SU-DHL-6 (cell line): ENCODE measurements around the gene CCL7.

Experiments
- H2AFZ ChIP-seq: fragments of 200-600 bp; sonication (generic); 2 replicates; pipeline ENCODE4 v1.6.1; 2014; ENCODE audit warnings: low read depth, mild to moderate bottlenecking, moderate library complexity, mixed read lengths, antibody characterized with exemption, low read length; ENCODE audit not compliant: severe bottlenecking
- H3F3A ChIP-seq: fragments of 200-600 bp; shearing (Covaris generic); 2 replicates; pipeline ENCODE4 v1.6.0; 2016; ENCODE audit warnings: antibody characterized with exemption, mild to moderate bottlenecking; ENCODE audit not compliant: insufficient read depth
- H3K27ac ChIP-seq: fragments of 200-600 bp; sonication (generic); 2 replicates; pipeline ENCODE4 v1.5.1; 2016; ENCODE audit warnings: low read depth, mild to moderate bottlenecking, low read length, moderate library complexity, mixed read lengths
- H3K27me3 ChIP-seq: fragments of 200-600 bp; sonication (generic), shearing (Covaris generic); 2 replicates; pipeline ENCODE4 v1.6.0; 2014; ENCODE audit warnings: mild to moderate bottlenecking, low read length
- H3K36me3 ChIP-seq: fragments of 200-600 bp; sonication (generic); 2 replicates; pipeline ENCODE4 v1.6.1; 2014; ENCODE audit warnings: mild to moderate bottlenecking, low read length, mixed read lengths
- H3K4me2 ChIP-seq: fragments of 300-600, 200-600 bp; shearing (Covaris generic), sonication (generic); 2 replicates; pipeline ENCODE4 v1.6.0; 2014; ENCODE audit warnings: low read length, low read depth, mild to moderate bottlenecking; ENCODE audit not compliant: poor library complexity, severe bottlenecking
- H3K4me3 ChIP-seq: fragments of 200-600 bp; sonication (generic); 2 replicates; pipeline ENCODE4 v1.5.1; 2014; ENCODE audit warnings: antibody characterized with exemption, low read length, mild to moderate bottlenecking, mixed read lengths; ENCODE audit not compliant: insufficient read depth, poor library complexity, severe bottlenecking
- H3K79me2 ChIP-seq: fragments of 200-600 bp; sonication (generic); 2 replicates; pipeline ENCODE4 v1.6.1; 2014; ENCODE audit warnings: mild to moderate bottlenecking, low read length, moderate library complexity; ENCODE audit not compliant: insufficient read depth
- H3K9ac ChIP-seq: fragments of 200-600 bp; sonication (generic); 2 replicates; pipeline ENCODE4 v1.7.0; 2014; ENCODE audit warnings: mild to moderate bottlenecking, low read length
- H3K9me2 ChIP-seq: fragments of 200-600 bp; sonication (generic); replicated peaks from 2 replicates; pipeline ENCODE4 v1.6.1; 2014; ENCODE audit warnings: low read length; ENCODE audit not compliant: insufficient read depth
- H3K9me3 ChIP-seq: fragments of 200-600 bp; sonication (generic); 2 replicates; pipeline ENCODE4 v1.6.1; 2014; ENCODE audit warnings: low read length, mixed read lengths; ENCODE audit not compliant: insufficient read depth
- H4K20me1 ChIP-seq: fragments of 200-600 bp; sonication (generic); 2 replicates; pipeline ENCODE4 v1.6.1; 2014; ENCODE audit warnings: low read depth, mild to moderate bottlenecking, antibody characterized with exemption, low read length, moderate library complexity, mixed read lengths
- EZH2phosphoT487 ChIP-seq: fragments of 200-600 bp; sonication (generic), shearing (Covaris generic); conservative IDR thresholded peaks from 2 replicates; pipeline ENCODE4 v1.6.1; 2018; ENCODE audit warnings: mild to moderate bottlenecking, antibody characterized with exemption, low read length, moderate library complexity, mixed read lengths
- TF ChIP-seq, protein P1 (sequence below): fragments of 200-600 bp; sonication (generic); IDR thresholded peaks from one replicate; pipeline ENCODE4 v1.5.1; 2017; ENCODE audit warnings: antibody characterized with exemption, mild to moderate bottlenecking, low read length, moderate library complexity; ENCODE audit not compliant: insufficient read depth, poor library complexity, severe bottlenecking

The CCL7 gene

DNA sequence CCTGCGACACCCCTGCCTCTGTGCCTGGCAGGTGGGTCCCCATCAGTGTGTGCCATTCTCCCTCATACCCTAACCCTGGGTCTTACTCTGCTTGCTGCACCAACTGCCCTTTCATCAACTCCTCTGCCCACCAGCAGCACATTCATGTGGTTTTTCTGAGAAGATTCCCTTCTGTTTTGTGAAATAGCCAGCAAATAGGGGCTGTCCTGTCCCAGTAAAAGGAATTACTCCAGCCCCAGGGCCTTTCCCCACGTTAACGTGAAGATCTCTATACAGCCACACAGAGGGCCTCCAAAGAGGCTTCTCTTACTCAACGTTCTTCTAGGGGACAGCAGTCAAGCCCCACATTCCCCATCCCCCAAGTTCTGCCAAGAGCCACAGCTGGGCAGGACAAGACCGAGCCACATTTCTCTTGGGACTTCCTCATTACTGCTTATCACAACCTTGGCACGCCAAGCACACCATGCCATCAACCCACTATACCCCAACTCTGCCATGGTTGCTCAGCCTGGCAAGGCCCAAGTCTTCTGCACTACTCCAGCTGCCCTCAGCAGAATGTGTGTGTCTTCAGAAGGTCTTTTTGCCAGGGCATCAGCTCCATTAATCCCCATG, 33.6 kb upstream of the CCL7 start:
- H4K20me1 ChIP-seq: no peaks in the 10 kb centered on the region
- H3K36me3 ChIP-seq: no peaks in the 10 kb centered on the region
- no peaks in the 10 kb centered on the region for H3K9me2 ChIP-seq
- H3K9me3 ChIP-seq: no peaks in the 10 kb centered on the region
- H2AFZ ChIP-seq: no peak overlapping the region
- H3K4me3 ChIP-seq: no peak overlapping the region
- H3K27me3 ChIP-seq: no peaks in the 10 kb centered on the region
- H3F3A ChIP-seq: no peaks in the 10 kb centered on the region
- no peak overlapping the region for H3K4me2 ChIP-seq
- H3K9ac ChIP-seq: no peak overlapping the region
- TF ChIP-seq, protein P1, sequence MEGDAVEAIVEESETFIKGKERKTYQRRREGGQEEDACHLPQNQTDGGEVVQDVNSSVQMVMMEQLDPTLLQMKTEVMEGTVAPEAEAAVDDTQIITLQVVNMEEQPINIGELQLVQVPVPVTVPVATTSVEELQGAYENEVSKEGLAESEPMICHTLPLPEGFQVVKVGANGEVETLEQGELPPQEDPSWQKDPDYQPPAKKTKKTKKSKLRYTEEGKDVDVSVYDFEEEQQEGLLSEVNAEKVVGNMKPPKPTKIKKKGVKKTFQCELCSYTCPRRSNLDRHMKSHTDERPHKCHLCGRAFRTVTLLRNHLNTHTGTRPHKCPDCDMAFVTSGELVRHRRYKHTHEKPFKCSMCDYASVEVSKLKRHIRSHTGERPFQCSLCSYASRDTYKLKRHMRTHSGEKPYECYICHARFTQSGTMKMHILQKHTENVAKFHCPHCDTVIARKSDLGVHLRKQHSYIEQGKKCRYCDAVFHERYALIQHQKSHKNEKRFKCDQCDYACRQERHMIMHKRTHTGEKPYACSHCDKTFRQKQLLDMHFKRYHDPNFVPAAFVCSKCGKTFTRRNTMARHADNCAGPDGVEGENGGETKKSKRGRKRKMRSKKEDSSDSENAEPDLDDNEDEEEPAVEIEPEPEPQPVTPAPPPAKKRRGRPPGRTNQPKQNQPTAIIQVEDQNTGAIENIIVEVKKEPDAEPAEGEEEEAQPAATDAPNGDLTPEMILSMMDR: no peak
- TF ChIP-seq EZH2phosphoT487: no peak
- H3K79me2 ChIP-seq: no peaks in the 10 kb centered on the region
- H3K27ac ChIP-seq: no peak overlapping the region

DNA sequence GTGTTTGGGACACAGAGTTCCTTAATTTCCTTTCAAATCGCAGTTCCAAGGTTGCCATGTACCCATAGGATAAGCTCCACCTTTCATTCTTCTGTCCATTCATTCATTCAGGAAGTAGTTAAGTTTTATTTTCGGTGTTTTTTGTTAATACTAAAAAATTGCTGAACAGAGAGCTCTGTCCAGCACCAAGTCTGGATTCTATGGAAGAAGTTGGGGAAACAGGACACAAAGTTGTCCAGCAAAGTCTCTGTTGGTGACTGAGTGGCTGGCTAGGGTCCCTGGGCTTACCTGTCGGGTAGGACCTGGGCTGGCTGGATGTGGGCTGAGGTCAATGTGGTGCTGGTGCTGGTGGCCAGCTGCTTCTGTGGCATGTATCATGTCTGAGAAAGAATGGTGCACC, 32.6 kb upstream of the CCL7 start:
- H3K4me3 ChIP-seq: no peak overlapping the region
- H3K36me3 ChIP-seq: no peaks in the 10 kb centered on the region
- no peaks in the 10 kb centered on the region for H3K79me2 ChIP-seq
- no peak for TF ChIP-seq EZH2phosphoT487
- TF ChIP-seq, protein P1: no peak
- H3K9me2 ChIP-seq: no peaks in the 10 kb centered on the region
- no peak overlapping the region for H2AFZ ChIP-seq
- H3K9me3 ChIP-seq: no peaks in the 10 kb centered on the region
- H4K20me1 ChIP-seq: no peaks in the 10 kb centered on the region
- no peak overlapping the region for H3K27ac ChIP-seq
- no peaks in the 10 kb centered on the region for H3F3A ChIP-seq
- no peak overlapping the region for H3K9ac ChIP-seq
- no peaks in the 10 kb centered on the region for H3K27me3 ChIP-seq
- H3K4me2 ChIP-seq: no peak overlapping the region

DNA sequence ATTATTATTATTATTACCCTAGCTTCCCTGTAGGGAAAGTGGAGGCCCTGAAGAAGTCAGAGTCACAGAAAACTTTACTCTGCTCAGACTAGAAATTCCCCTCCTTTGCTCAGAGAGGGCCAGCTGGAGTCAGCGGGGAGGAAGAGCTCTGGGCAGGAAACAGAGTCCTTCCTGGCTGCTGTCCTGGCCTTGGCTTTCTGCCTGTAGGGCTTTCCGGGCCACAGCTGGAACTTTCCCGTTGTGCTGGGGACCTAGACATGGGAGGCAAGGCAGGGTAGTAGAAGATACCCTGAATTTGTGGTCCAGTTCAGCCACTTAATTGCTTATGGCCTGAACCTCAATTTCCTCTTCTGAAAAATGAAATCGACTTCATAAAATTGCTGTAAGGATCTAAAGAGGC, 29.0 kb upstream of the CCL7 start:
- Histone ChIP-seq H3K79me2 (no peaks in the 10 kb centered on the region), H3K9ac (no peak overlapping the region), H3F3A (no peaks in the 10 kb centered on the region), H3K4me3 (no peak overlapping the region), H3K27ac (no peak overlapping the region), H3K9me2 (no peaks in the 10 kb centered on the region), H3K36me3 (no peaks in the 10 kb centered on the region), H3K27me3 (no peaks in the 10 kb centered on the region), H3K9me3 (no peaks in the 10 kb centered on the region), H3K4me2 (no peak overlapping the region), H2AFZ (no peak overlapping the region), H4K20me1 (no peaks in the 10 kb centered on the region)
- TF ChIP-seq, protein P1: no peak
- no peak for TF ChIP-seq EZH2phosphoT487
